Astrocyte (in vitro differentiated cells and primary cell): Measurements from ENCODE around the gene NF2.

Source experiments
- EZH2 ChIP-seq: IDR thresholded peaks from 2 replicates; pipeline ENCODE4 v1.6.1; 2012; ENCODE audit warnings: mild to moderate bottlenecking, low read length, inconsistent platforms; ENCODE audit not compliant: insufficient read depth
- TF ChIP-seq, protein P1 (sequence below): IDR thresholded peaks from 2 replicates; pipeline ENCODE4 v1.5.1; 2011; ENCODE audit warnings: low read depth, mild to moderate bottlenecking, inconsistent platforms, low read length, moderate library complexity; ENCODE audit not compliant: insufficient read depth

DNA sequence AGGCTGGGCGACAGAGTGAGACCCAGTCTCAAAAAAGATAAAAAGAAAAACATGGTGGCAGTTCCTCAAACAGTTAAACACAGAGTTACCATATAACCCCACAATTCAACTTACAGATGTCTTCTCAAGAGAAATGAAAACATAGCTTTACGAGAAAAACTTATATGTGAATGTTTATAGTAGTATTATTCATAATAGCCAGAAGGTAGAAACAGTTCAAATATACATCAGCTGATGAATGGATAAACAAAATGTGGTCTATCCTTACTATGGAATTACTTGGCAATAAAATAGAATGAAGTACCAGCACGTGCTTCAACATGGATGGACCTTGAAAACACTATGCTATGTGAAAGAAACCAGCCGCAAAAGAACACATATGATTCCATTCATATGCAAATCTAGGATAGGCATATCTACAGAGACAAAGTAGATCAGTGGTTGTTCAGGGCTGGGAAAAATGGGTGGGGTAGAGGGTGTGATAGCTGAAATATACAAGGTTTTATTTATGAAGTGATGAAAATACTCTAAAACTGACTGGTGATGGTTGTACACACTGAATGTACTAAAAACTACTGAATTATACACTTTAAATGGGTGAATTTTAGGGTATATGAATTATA lies 12.4 kb downstream of the NF2 start:
- no peak for TF ChIP-seq EZH2
- TF ChIP-seq, protein P1, sequence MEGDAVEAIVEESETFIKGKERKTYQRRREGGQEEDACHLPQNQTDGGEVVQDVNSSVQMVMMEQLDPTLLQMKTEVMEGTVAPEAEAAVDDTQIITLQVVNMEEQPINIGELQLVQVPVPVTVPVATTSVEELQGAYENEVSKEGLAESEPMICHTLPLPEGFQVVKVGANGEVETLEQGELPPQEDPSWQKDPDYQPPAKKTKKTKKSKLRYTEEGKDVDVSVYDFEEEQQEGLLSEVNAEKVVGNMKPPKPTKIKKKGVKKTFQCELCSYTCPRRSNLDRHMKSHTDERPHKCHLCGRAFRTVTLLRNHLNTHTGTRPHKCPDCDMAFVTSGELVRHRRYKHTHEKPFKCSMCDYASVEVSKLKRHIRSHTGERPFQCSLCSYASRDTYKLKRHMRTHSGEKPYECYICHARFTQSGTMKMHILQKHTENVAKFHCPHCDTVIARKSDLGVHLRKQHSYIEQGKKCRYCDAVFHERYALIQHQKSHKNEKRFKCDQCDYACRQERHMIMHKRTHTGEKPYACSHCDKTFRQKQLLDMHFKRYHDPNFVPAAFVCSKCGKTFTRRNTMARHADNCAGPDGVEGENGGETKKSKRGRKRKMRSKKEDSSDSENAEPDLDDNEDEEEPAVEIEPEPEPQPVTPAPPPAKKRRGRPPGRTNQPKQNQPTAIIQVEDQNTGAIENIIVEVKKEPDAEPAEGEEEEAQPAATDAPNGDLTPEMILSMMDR, result no peak
